SH-SY5Y (cell line): Measurements from ENCODE around the gene TNPO2.

ENCODE experiments used
- GATA2 ChIP-seq: IDR thresholded peaks from 2 replicates; pipeline ENCODE4 v1.6.1; 2011; ENCODE audit warnings: mild to moderate bottlenecking, low read depth, low read length
- GATA3 ChIP-seq: IDR thresholded peaks from 2 replicates; pipeline ENCODE4 v1.6.1; 2011; ENCODE audit warnings: low read depth, mild to moderate bottlenecking, low read length, moderate library complexity

GRCh38 chr19:12720296-12720695 lies 3.4 kb downstream of the TNPO2 start:
- no peak for TF ChIP-seq GATA2
- TF ChIP-seq GATA3, result no peak
